GM18873 (cell line): ENCODE measurements around the gene RERE.

Experiments used
- ATAC-seq: cut with Tn5 transposase; IDR thresholded peaks from one replicate; pipeline ENCODE4 v1.9.1; 2021; ENCODE audit warnings: mild to moderate bottlenecking, moderate library complexity, moderate number of reproducible peaks; ENCODE audit not compliant: unreplicated experiment, low FRiP score

The RERE gene

DNA sequence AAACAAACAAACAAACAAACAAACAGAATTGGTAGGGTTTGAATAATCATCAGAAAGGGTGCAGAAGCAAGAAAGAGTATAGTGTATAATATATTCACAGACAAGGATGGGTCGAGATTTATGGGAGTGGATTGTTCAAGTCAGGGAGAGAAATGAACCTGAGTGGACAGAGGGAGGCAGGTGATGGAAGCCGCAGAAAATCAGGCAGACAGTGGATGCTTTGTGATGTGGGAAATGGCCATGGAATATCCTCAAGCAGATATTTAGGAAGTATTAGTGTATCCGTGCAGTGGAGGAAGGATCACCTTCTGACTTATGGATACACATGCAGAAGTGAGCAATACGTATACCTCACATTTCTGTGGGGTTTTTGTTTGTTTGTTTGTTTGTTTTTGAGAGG is 513.6 kb downstream of the RERE start:
- no peak for ATAC-seq

DNA sequence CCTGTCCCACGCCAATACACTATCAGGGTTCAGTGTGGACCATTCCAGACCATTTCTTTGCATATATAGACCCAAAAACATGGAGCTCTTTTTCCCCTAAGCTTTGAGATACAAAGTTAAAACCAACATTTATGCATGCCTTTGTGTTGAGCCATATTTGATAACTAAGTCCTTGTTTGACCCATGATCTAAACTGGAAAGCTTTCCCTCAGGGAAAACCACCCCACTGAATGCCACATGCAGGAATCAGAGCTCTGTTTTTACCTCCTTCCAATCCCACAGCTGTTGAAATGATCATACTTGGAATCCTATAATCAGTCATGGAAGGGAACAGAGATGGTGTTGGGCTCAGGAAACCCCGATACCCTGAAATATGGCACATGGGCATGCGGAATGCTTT is 514.3 kb downstream of the RERE start:
- ATAC-seq, result no peak
